Daoy (cell line): ENCODE measurements around the gene MT1F. TPM values are rescaled to one million over a fixed set of nuclear protein-coding genes. Genes with fewer than 3 reads are reported as not detected.
"Not testable (repeated sequence)": the region's sequence is repeated elsewhere in the genome, so short reads cannot be mapped to it uniquely, and the experiment has no call there.

ENCODE experiments used
- DNase-seq: peaks from one replicate; pipeline ENCODE4 v3.0.0-alpha.2; 2015; ENCODE audit warnings: low read depth
- total RNA-seq: library from RNA; depleted of rRNA; stranded (reverse); fragments of >200 nt; shearing (Covaris generic); gene quantifications from 2 replicates; pipeline ENCODE4 v1.2.3, GENCODE V29; 2014; rRNA removed

Gene MT1F
- total RNA-seq: 0.29 TPM in 1 of 2 replicates, not detected in the other

GRCh38 chr16:56657555-56658326, at the start of gene MT1F:
Gene MT1F (plus strand): TSS chr16:56657959. CDS start chr16:56658059, 100 bp downstream.
- DNase-seq: peak; percentile 61

GRCh38 chr16:56608043-56608875, 49.5 kb upstream of the MT1F start, which contains the start of gene MT2A:
Gene MT2A (plus strand): TSS chr16:56608584. CDS start chr16:56608656, 72 bp downstream.
- peak; percentile 97 for DNase-seq

GRCh38 chr16:56608876-56609462, 48.8 kb upstream of the MT1F start:
- DNase-seq: peak; percentile 18

GRCh38 chr16:56609463-56609921, 48.3 kb upstream of the MT1F start:
- peak; percentile 83 for DNase-seq

- DNase-seq: peak; percentile 93
These were observed 47.6 kb upstream of the MT1F start for GRCh38 chr16:56610017-56610608.

GRCh38 chr16:56610609-56611111, 47.1 kb upstream of the MT1F start:
- peak; percentile 26 for DNase-seq

GRCh38 chr16:56611281-56611833, 46.4 kb upstream of the MT1F start:
- DNase-seq: peak; percentile 38

- DNase-seq: no peak
These were observed 44.1 kb upstream of the MT1F start for GRCh38 chr16:56613706-56614105.

- DNase-seq: peak; percentile 76
These were observed 43.2 kb upstream of the MT1F start for GRCh38 chr16:56614549-56614991.

GRCh38 chr16:56615353-56615752, 42.4 kb upstream of the MT1F start:
- DNase-seq: no peak

GRCh38 chr16:56616608-56617211, 41.0 kb upstream of the MT1F start:
- no peak for DNase-seq

GRCh38 chr16:56617212-56618085, 40.3 kb upstream of the MT1F start:
- DNase-seq: no peak

- no peak for DNase-seq
These were observed 39.6 kb upstream of the MT1F start for GRCh38 chr16:56618138-56618537.

GRCh38 chr16:56620339-56620897, 37.3 kb upstream of the MT1F start:
- DNase-seq: no peak

GRCh38 chr16:56621665-56622445, 35.9 kb upstream of the MT1F start:
- DNase-seq: not testable (repeated sequence)

- not testable (repeated sequence) for DNase-seq
These were observed 34.6 kb upstream of the MT1F start for GRCh38 chr16:56623184-56623583.

- DNase-seq: no peak
These were observed 34.1 kb upstream of the MT1F start for GRCh38 chr16:56623637-56624036.

GRCh38 chr16:56625140-56625942, 32.4 kb upstream of the MT1F start, which contains the start of gene MT1E:
Gene MT1E (plus strand): TSS chr16:56625781. CDS start chr16:56625852, 71 bp downstream.
- peak; percentile 81 for DNase-seq
